GM12874 (cell line): Measurements from ENCODE around the gene LRRTM2.

ENCODE experiments used
- CTCF ChIP-seq: IDR thresholded peaks from 2 replicates; pipeline ENCODE4 v1.5.1; 2011; ENCODE audit warnings: low read depth, mild to moderate bottlenecking, control low read depth, low read length, moderate library complexity; ENCODE audit not compliant: insufficient read depth

LRRTM2 gene

DNA sequence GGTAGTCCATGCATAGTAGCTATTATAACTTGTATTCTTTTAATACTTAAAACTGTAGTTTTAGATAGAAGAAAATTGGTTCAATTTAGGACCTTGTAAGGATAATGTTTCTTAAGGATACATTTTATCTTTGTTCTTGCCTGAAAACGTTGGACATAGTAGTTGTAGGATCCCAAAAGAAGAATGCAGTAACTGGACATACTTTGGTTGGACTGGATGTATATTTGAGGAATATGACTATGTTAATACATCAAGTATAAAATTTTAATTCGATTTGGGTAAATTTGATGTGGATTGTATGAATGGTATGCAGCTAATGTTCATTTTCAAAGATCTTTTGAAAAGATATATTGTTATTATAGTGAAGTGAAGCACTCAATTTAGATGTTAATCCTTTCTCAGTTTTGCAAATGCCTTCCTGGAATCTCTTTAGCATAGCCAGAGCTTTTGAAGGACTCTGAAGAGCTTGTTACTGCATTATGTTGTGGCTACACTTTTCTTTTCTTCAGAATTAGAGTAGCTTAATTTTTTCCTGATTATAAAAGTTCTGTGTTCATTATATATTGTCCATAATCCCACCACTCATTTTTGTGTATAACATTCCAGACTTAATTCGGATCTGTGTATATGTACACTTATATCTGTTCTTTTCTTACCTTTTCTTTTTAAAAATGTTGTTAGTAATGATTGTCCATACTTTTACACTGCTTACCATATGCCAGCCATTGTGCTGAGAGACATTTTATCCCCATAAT, 41.2 kb downstream of the LRRTM2 start:
- TF ChIP-seq CTCF = no peak

DNA sequence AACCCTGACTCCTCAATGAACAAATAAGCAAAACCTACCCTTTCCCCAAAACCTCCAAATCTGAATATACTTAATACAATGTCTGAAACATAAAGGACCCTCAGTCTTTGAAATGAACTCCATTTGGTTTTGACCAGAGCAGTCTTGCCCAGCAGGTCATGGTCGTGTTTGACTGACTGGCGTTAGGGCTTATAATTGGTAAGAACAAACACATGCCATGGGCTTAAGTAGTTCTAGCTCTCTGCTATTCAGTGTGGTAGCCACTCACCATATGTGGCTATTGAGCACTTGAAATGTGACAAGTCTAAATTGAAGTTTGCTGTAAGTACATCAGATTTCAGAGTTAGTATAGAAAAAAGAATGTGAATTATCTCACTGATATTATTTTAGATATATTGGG, 42.1 kb downstream of the LRRTM2 start:
- no peak for TF ChIP-seq CTCF

DNA sequence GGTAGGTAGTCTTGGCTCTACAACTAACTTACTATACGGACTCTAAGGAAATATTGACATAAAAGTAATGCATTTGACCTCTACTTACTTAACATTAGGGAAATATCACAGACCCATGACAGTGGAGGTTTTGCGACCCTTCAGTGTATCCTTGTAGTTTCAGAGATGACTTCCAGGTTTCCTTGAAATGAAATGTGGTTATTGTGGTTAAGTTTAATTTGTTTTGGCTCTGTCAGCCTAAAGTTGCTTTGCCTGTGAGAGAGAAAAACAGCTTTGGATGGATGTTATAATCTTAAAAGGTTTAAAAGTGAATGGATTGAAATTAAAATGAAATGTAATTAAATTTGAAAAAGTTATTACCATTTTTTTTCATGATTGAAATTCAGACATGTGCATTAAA, 42.9 kb downstream of the LRRTM2 start:
- no peak for TF ChIP-seq CTCF

DNA sequence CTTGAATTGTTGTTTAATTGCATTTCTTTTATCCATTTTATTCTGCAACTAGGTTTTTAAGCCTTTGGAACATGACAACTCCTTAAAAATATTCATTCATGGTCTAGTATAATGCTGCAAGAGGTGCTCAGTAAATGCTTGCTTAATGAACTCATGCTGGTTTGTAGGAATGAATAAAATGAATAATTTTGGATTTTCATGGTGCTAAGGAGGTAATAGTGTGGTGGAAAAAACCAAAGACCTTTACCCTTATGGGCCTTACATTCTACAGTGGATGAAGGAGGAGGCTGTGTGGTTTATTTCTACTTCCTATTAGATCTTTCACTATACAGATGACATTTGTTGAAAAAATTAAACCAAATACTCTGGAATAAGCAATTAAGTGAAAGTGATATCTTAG, 43.4 kb downstream of the LRRTM2 start:
- no peak for TF ChIP-seq CTCF

GRCh38 chr5:138829341-138829740, 45.8 kb downstream of the LRRTM2 start:
- no peak for TF ChIP-seq CTCF

GRCh38 chr5:138828556-138828955, 46.6 kb downstream of the LRRTM2 start:
- no peak for TF ChIP-seq CTCF

DNA sequence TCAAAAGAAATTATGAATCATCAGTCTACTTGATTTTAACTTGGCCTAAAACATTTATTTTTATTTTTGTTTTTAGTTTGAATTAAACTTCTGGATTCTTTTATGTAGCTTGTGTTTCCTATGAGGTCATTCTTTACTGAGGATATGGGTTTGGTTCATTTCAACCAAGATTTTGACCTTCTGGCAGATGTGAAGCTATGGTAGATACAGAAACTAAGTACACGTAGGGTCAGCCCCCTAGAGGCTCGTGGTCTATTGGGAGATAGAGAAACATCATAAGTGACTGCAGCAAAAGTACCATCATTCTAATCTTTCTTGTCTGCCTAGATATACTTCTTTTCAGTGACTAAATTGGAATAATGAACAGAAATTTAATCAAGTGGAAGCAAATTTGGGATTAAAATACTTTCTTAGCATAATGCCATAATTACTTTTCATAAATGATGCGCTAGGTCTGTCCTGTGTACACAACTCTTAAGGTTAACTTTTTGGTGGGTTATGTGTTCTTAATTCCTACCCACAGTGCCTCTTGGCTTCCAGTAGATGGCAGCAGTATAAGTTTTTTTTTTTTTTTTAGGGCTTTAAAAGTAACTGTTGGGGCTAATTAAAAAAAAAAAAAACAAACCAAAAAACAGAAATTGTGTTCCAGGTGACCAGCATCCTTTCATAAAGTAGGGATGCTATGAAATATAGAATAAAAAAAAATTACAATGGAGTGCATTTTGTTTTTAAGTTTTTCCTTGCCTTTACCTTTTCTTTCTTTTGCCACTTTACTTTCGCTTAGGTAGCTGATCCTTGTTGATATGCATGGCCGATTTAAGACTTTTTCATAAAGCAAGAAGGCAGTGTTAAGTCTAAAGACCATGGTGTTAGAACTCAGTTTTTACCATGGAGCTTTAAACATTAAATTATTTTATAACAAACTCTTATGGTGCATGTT, 49.9 kb downstream of the LRRTM2 start:
- peak; percentile 46; the same call in 1 of the 2 replicates for TF ChIP-seq CTCF
